Osteocyte (in vitro differentiated cells): ENCODE measurements around the gene EEF1B2. TPM values are rescaled to one million over a fixed set of nuclear protein-coding genes. Genes with fewer than 3 reads are reported as not detected.
A peak's percentile ranks its signal among the peaks of the same experiment; 100 is the strongest.

ENCODE experiments used
- DNase-seq: peaks from one replicate; pipeline ENCODE4 v3.0.0; 2021; ENCODE audit warnings: mixed read lengths; ENCODE audit not compliant: unreplicated experiment; ENCODE audit errors: extremely low spot score
- H3K27ac Mint-ChIP-seq: one replicate; pipeline ENCODE4 v1.8.0; 2021; ENCODE audit warnings: mild to moderate bottlenecking, mixed read lengths; ENCODE audit not compliant: unreplicated experiment
- H3K27me3 Mint-ChIP-seq: one replicate; pipeline ENCODE4 v1.8.0; 2021; ENCODE audit warnings: mixed read lengths; ENCODE audit not compliant: unreplicated experiment
- H3K36me3 Mint-ChIP-seq: one replicate; pipeline ENCODE4 v1.8.0; 2021; ENCODE audit warnings: mixed read lengths; ENCODE audit not compliant: unreplicated experiment
- H3K4me1 Mint-ChIP-seq: one replicate; pipeline ENCODE4 v1.8.0; 2021; ENCODE audit warnings: mixed read lengths; ENCODE audit not compliant: unreplicated experiment
- H3K4me3 Mint-ChIP-seq: one replicate; pipeline ENCODE4 v1.8.0; 2021; ENCODE audit warnings: mild to moderate bottlenecking, moderate library complexity, mixed read lengths; ENCODE audit not compliant: unreplicated experiment
- H3K9me3 Mint-ChIP-seq: one replicate; pipeline ENCODE4 v1.8.0; 2021; ENCODE audit warnings: mixed read lengths; ENCODE audit not compliant: unreplicated experiment
- total RNA-seq: library from RNA; stranded (reverse); gene quantifications from 2 replicates; pipeline ENCODE4 v1.2.1, GENCODE V29; 2021
- TF ChIP-seq, protein P1 (sequence below): fragments of 200-600 bp; sonication (generic); IDR thresholded peaks from 2 replicates; pipeline ENCODE4 v1.5.0; 2021; ENCODE audit warnings: antibody characterized with exemption, mild to moderate bottlenecking, moderate library complexity

Gene EEF1B2
- total RNA-seq, 1 donor from 2014 or later = 433 TPM

DNA sequence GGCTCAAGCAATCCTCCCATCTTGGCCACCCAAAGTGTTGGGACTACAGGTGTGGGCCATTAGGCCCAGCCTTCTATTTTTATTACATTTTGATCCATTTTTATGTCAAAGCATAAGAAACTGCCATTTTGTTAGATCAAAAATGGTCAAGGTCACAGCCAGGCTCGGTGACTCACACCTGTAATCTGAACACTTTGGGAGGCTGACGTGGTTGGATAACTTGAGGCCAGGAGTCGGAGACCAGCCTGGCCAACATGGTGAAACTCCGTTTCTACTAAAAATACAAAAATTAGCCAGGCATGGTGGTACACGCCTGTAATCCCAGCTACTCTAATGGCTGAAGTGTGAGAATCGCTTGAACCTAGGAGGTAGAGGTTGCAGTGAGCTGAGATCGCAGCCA is 49.2 kb downstream of the EEF1B2 start:
- no peaks in the 10 kb centered on the region for H3K9me3 Mint-ChIP-seq
- TF ChIP-seq, protein P1, sequence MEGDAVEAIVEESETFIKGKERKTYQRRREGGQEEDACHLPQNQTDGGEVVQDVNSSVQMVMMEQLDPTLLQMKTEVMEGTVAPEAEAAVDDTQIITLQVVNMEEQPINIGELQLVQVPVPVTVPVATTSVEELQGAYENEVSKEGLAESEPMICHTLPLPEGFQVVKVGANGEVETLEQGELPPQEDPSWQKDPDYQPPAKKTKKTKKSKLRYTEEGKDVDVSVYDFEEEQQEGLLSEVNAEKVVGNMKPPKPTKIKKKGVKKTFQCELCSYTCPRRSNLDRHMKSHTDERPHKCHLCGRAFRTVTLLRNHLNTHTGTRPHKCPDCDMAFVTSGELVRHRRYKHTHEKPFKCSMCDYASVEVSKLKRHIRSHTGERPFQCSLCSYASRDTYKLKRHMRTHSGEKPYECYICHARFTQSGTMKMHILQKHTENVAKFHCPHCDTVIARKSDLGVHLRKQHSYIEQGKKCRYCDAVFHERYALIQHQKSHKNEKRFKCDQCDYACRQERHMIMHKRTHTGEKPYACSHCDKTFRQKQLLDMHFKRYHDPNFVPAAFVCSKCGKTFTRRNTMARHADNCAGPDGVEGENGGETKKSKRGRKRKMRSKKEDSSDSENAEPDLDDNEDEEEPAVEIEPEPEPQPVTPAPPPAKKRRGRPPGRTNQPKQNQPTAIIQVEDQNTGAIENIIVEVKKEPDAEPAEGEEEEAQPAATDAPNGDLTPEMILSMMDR = no peak
- no peak overlapping the region for H3K4me3 Mint-ChIP-seq
- peaks cover 2% of the 10 kb centered on the region for H3K36me3 Mint-ChIP-seq
- peaks cover 42% of the 10 kb centered on the region for H3K4me1 Mint-ChIP-seq
- DNase-seq = no peak
- no peaks in the 10 kb centered on the region for H3K27me3 Mint-ChIP-seq
- no peak overlapping the region for H3K27ac Mint-ChIP-seq

DNA sequence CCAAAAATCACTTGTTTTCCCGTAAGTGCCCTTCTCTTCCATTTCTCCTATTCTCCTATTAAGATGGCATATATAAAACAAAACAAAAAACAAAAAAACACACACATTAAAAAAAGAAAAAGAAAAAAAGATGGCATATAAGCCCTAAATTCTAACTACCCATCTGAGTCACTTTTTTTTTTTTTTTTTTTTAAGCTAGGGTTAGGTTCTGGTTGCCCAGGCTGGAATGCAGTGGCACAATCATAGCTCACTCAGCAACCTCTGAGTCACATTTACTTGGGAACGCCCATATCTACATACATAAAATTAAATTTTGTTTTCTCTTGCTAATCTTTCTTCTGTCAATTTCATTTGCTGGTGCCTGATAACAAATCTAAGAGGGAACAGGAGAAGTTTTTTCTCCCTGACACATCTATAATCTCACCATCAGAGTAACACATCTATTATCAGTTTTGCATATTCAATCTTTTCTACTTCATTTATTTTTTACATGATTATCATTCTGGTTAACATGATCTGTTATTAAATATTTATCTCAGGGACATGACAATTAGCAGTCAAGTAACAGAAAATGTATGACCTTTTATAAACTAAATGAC is 52.1 kb downstream of the EEF1B2 start:
- H3K36me3 Mint-ChIP-seq = peaks cover 2% of the 10 kb centered on the region
- TF ChIP-seq, protein P1 = no peak
- no peaks in the 10 kb centered on the region for H3K27me3 Mint-ChIP-seq
- peak overlapping the region; percentile 84 for H3K4me3 Mint-ChIP-seq
- peaks cover 34% of the 10 kb centered on the region for H3K4me1 Mint-ChIP-seq
- no peak for DNase-seq
- H3K27ac Mint-ChIP-seq = peak overlapping the region; percentile 95
- H3K9me3 Mint-ChIP-seq = no peaks in the 10 kb centered on the region

Other genes starting within 250 kb of the EEF1B2 start
- gene INO80D, start 73.7 kb upstream of the EEF1B2 start, total RNA-seq = 16.2 and 18.9 TPM in 2 replicates
- gene NDUFS1, start 451 bp upstream of the EEF1B2 start, total RNA-seq = 90.5 and 97.2 TPM in 2 replicates
- gene ZDBF2, start 114.8 kb downstream of the EEF1B2 start, total RNA-seq = 24.5 and 28.8 TPM in 2 replicates